Measurements from ENCODE around the gene ZFR. TPM values are rescaled to one million over a fixed set of nuclear protein-coding genes. Genes with fewer than 3 reads are reported as not detected.

Gene ZFR
- total RNA-seq, 1 donor from 2014 or later = 65.0 TPM

DNA sequence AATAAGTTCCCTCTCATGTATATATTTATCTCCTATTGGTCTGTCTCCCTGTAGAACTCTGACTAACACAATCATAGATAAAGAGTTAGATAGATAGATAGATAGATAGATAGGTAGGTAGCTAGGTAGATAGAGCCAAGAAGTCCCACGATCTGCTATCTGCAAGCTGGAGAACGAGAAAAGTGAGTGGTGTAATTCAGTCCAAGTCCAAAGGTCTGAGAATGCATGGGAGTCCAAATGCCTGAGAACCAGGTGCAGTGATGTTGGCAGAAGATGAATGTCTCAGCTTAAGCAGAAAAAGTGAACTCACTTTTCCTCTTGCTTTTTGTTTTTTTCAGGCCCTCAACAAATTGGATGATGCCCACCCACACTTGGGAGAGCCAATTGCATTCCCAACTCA, 37.7 kb upstream of the ZFR start:
- FAIRE-seq (no peak), DNase-seq (ENCODE audit: low read depth) (no peak)
- TF ChIP-seq, protein P1, sequence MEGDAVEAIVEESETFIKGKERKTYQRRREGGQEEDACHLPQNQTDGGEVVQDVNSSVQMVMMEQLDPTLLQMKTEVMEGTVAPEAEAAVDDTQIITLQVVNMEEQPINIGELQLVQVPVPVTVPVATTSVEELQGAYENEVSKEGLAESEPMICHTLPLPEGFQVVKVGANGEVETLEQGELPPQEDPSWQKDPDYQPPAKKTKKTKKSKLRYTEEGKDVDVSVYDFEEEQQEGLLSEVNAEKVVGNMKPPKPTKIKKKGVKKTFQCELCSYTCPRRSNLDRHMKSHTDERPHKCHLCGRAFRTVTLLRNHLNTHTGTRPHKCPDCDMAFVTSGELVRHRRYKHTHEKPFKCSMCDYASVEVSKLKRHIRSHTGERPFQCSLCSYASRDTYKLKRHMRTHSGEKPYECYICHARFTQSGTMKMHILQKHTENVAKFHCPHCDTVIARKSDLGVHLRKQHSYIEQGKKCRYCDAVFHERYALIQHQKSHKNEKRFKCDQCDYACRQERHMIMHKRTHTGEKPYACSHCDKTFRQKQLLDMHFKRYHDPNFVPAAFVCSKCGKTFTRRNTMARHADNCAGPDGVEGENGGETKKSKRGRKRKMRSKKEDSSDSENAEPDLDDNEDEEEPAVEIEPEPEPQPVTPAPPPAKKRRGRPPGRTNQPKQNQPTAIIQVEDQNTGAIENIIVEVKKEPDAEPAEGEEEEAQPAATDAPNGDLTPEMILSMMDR (IDR thresholded peaks at IDR 0.05; ENCODE audit: insufficient read depth, low read length, severe bottlenecking) = no peak
- Histone ChIP-seq H3K4me3 (ENCODE audit: low read depth, low read length) (no peak overlapping the region), H3K36me3 (ENCODE audit: control insufficient read depth, insufficient read depth, low read length) (no peaks in the 10 kb centered on the region), H3K27me3 (ENCODE audit: control insufficient read depth, insufficient read depth, low read length) (no peaks in the 10 kb centered on the region)

DNA sequence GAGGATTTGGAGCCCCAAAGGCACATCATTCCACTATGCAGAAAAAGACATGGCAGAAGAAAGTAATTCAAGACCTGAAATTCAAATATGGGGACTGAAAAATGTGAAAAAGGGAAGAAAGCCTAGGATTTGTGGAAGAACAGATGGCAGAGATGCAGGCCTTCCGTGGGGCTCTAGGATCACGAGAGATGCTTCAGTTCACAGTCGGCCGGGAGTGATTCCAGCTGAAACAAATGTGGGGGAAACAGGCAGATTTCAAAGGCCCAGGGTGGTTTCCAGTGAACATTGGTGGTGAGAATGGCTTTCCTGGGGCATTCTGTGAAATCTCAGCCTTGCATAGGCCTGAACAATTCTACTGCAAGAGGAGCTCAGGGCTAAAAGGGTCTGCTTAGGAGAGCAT, 34.6 kb upstream of the ZFR start:
- no peaks in the 10 kb centered on the region for H3K36me3 ChIP-seq (ENCODE audit: control insufficient read depth, insufficient read depth, low read length)
- H3K4me3 ChIP-seq (ENCODE audit: low read depth, low read length) = no peak overlapping the region
- TF ChIP-seq, protein P1 (IDR thresholded peaks at IDR 0.05; ENCODE audit: insufficient read depth, low read length, severe bottlenecking) = no peak
- FAIRE-seq (no peak), DNase-seq (ENCODE audit: low read depth) (no peak)
- H3K27me3 ChIP-seq (ENCODE audit: control insufficient read depth, insufficient read depth, low read length) = no peaks in the 10 kb centered on the region

DNA sequence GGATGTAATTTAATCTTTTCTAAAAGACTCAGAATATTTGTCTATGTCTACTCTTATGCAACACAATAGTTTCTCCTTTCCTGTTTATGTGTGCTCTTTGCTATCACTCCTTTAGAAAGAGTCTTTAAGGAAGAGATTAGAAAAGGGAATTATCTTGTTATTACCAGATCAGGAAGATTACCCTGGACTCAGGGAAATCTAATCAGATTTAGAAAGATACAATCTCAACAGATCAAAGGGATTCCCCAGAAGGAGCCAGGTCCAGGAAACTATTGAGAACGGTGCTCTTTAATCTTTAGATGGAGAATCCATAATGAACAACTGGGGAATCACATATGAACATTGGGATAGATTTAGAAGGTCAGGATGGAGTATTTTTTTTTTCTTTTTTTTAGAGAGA, 32.4 kb upstream of the ZFR start:
- H3K27me3 ChIP-seq (ENCODE audit: control insufficient read depth, insufficient read depth, low read length) = no peaks in the 10 kb centered on the region
- no peak for DNase-seq (ENCODE audit: low read depth)
- H3K36me3 ChIP-seq (ENCODE audit: control insufficient read depth, insufficient read depth, low read length) = no peaks in the 10 kb centered on the region
- TF ChIP-seq, protein P1 (IDR thresholded peaks at IDR 0.05; ENCODE audit: insufficient read depth, low read length, severe bottlenecking) = no peak
- no peak for FAIRE-seq
- H3K4me3 ChIP-seq (ENCODE audit: low read depth, low read length) = no peak overlapping the region

DNA sequence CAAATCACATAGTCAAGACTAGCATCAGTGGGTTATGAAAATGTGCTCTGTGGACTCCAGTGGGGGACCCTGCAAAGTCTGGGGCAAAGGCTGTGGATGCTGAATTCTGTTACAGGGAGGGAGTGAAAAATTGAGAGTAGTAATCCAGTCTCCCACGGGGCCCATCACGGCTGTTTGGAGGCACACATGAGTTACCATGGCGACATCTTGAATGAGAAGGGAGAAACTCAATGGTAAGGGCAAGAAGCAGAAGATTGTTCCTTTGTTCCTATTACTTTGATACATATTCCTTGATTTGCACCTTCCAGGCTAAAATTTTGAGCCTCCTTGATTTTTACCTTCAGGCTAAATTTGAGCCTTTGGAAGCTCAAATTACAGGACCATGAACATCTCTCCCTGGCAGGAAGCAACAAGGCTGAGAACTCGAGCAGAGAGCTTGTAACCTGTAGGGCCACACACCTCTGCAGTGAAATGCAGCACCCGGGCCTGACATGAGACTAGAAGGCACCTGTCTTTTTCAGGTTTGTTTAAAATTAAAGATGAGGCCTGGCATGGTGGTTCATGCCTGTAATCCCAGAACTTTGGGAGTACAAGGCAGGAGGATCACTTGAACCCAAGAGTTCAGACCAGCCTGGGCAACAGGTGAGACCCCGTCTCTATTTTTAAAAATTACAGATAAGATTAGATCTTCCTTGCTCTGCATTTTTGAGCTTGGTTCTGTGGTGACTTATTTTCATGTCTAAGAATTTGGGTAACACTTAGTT, 31.0 kb upstream of the ZFR start:
- Histone ChIP-seq H3K36me3 (ENCODE audit: control insufficient read depth, insufficient read depth, low read length) (no peaks in the 10 kb centered on the region), H3K27me3 (ENCODE audit: control insufficient read depth, insufficient read depth, low read length) (no peaks in the 10 kb centered on the region), H3K4me3 (ENCODE audit: low read depth, low read length) (no peak overlapping the region)
- TF ChIP-seq, protein P1 (IDR thresholded peaks at IDR 0.05; ENCODE audit: insufficient read depth, low read length, severe bottlenecking) = no peak
- DNase-seq (ENCODE audit: low read depth) = no peak
- no peak for FAIRE-seq

DNA sequence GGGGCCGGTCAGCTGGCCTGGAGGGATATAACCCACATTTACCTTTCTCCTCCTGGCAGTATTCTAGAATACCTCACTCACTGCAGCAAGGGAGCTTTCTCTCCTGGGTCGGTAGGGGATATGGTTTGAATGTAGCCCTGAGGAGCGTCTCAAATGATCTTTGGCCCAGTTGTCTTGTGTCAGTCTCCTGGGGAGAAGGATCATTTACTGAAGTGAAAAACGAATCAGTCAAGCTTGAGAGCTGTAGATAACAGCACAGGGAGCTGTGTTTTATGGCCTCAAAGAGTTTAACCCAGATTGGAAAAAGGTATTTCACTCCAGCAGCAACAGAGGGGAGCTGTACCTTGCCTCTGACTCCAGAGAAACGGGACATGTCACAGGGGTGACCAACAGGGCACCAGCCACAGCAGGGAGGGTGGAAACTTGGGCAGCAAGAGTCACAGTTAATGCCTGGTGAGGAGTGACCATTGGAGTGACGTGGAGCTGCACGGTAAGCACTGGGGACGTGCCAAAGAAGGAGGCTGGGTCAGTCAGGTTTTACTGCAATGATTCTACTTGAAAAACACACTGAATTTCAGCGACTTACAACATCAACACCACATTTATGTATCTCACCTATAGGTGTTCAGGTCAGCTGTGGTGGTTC, 29.8 kb upstream of the ZFR start:
- Histone ChIP-seq H3K27me3 (ENCODE audit: control insufficient read depth, insufficient read depth, low read length) (no peaks in the 10 kb centered on the region), H3K36me3 (ENCODE audit: control insufficient read depth, insufficient read depth, low read length) (no peaks in the 10 kb centered on the region), H3K4me3 (ENCODE audit: low read depth, low read length) (no peak overlapping the region)
- TF ChIP-seq, protein P1 (IDR thresholded peaks at IDR 0.05; ENCODE audit: insufficient read depth, low read length, severe bottlenecking) = no peak
- FAIRE-seq (no peak), DNase-seq (ENCODE audit: low read depth) (no peak)
